HG03442 (cell line): ENCODE results near the gene DDX54.
"Not testable (repeated sequence)": the region's sequence is repeated elsewhere in the genome, so short reads cannot be mapped to it uniquely, and the experiment has no call there.

Experiments used
- ATAC-seq: cut with Tn5 transposase; IDR thresholded peaks from one replicate; pipeline ENCODE4 v1.9.1; 2021; ENCODE audit warnings: mild to moderate bottlenecking, moderate library complexity; ENCODE audit not compliant: unreplicated experiment

DDX54 gene

DNA sequence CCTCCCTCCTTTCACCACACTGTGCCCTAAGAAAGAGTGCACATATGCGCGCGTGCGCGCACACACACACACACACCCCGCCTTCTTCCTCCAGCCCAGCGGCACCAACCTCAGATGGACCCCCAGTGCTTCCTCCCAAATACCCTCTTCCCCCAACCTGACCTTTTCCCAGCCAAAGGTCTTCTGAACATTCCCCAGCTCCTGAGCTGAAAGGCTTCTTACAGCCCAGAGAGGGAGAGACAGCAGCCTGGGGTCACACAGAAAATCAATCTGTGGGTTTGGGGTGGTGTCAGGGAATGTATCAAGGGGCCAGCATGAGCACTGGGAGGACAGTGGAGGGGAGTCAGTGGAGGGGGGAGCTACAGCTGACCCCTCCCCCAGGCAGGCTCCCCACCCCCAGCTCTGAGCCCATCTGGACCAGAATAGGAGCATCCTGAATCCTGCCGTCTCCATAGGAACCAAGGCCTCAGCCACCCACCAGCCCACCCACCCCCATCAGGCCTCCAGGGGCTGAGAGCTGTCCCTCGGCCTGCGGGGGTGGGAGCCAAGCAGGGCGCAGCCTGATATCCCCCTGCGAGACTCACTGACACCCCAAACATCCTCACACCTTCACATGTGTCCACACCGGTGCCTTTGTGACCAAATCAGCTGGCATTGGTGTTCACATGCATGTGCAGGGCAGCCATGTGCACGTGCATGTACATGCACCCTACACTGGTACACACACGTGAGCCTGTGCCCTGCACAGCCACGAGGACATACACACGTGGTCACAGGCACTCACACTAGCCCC lies 55.4 kb downstream of the DDX54 start:
- ATAC-seq: no peak

DNA sequence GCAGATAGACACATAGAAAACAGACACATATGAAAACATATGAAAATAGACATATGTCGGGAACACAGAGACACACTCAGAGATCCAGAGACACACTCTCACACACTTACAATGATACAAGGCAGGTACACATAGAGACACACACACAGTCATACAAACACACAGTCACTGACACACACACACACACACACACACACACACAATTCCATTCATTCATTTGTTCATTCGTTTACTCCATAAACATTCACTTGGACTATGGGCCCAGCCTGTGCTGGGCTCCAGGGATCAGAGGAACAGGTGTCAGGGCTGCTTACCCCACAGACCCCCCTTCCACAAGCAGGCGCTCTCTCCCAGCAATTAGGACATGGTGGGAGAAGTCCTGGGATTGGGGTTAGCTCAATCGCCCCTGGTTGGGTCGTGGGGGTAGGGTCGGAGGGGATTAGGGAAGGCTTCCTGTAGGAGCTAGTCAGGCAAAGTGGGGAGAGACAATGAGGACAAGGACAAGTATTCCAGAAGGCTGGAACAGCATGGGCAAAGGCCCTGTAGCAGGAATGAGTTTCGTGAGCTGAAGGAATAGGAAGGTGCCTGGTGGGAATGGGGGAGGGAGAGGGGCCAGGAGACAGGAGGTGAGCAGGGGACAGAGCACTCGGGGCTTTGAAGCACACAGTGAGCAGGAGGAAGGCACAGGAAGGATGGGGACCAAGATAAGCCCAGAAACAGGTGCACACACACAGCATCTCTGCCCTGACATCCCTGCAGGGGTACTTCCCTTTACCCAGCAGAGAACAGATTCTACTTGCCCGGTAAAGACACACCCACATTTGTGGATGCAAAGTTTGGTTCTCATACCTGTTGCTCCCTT lies 56.2 kb downstream of the DDX54 start:
- no peak for ATAC-seq

DNA sequence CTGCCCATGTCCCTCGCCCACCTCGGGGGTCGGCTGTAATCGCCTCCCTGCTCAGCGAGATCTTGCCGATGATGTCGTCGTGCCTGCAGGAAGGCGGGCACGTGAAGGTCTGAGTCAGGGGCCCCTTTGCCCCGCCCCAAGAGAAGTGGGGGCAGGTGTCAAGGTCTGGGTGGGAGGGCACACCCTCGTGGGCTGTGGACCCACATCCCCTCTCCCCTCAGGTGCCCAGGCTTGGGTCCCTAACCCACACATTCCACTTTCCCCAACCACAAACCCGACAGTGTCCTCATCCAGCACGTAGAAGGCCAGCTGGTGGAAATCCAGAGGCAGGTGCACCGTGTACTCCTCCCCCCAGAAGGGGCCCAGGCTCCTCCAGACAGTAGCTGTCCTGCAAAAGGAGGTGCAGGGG lies 57.5 kb downstream of the DDX54 start:
- no peak for ATAC-seq

- ATAC-seq: no peak
Observed at GRCh38 chr12:113120670-113121370, 64.5 kb downstream of the DDX54 start.

- ATAC-seq: no peak
Observed at GRCh38 chr12:113119980-113120669, 65.2 kb downstream of the DDX54 start.

DNA sequence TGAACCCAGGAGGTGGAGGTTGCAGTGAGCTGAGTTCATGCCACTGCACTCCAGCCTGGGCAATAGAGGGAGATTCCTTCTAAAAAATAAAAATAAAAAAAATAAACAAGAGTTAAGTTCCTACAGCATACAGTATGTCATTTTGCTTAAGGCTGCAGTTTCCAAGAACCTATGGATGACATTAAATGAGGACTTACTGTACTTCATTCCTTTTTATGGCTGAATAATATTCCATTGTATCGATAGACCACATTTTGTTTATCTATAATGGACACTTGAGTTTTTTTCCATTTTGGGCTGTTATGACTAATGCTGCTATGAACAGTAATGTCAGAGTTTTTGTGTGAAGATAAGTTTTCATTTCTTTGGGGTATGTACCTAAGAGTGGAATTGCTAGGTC lies 67.1 kb downstream of the DDX54 start:
- no peak for ATAC-seq

GRCh38 chr12:113117684-113118083 lies 67.6 kb downstream of the DDX54 start:
- not testable (repeated sequence) for ATAC-seq

GRCh38 chr12:113116875-113117274 lies 68.4 kb downstream of the DDX54 start:
- ATAC-seq: no peak

GRCh38 chr12:113115455-113116126 lies 69.7 kb downstream of the DDX54 start:
- ATAC-seq: no peak

DNA sequence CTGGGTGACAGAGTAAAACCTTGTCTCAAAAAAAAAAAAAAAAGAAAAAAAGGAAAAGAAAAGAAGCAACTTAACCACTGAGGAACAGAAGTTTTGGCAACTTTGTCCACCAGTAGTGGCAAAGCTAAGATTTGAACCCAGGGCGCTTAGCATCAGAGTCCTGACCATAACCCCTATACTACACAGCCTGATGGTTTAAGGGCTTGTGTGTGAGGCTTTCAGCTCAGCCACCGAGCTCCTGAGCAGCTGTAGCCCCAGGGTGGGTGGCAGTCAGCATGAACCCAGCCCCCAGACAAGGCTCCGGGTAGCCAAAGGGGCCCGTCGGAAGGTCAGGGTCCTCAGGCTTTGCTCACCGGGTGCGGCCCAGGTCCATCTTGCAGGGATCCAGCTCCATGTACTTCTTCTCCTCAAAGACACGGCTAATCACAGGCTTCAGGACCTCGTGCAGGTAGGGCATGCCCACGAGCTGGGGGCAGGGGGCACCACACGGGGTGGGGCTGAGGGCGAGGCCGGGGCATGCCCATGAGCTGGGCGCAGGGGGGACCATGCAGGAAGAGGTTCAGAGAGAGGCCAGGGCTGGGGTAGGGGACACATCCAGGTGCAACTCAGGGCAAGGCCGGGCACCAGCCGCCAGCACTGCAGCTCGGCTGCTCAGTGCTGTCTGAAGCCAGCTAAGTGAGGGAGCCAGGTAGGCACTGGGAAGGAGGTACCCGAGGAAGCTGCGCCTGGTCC lies 70.7 kb downstream of the DDX54 start:
- no peak for ATAC-seq

- no peak for ATAC-seq
Observed at GRCh38 chr12:113113397-113113796, 71.9 kb downstream of the DDX54 start.

DNA sequence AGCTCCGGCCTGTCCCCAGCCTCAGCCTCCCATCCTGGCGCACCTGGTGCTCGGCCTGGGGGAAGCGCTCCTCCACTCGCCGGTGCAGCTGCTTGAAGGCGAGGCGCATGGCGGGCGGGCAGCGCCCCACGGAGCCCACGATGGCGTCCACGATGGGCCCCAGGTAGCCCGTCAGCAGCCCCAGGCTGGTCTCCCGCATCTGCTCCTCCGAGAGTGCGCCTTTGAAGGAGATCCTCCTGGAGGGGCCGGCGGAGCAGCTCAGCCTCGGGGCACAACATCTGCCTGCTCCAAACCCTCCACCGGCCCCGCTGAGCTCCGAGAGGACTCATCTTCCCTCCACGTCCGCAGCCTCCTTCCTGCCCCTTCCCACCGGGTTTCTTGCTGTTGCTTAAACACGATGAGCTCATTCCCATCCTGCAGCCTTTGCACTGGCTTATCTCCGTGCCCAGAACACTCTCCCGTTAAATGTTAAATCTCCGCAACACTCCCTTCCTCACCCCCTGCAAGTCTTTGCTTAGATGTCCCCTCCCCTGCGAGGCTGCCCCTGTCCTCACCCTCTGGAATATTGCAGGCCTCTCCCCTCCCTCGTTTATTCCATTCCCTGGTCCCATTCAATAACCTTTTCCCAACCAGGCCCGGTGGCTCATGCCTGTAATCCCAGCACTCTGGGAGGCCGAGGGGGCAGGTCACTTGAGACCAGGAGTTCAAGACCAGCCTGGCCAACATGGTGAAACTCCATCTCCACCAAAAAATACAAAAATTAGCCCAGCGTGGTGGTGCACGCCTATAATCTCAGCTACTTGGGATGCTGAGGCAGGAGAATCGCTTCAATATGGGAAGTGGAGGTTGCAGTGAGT lies 73.0 kb downstream of the DDX54 start:
- ATAC-seq: no peak

GRCh38 chr12:113111247-113111646 lies 74.0 kb downstream of the DDX54 start:
- no peak for ATAC-seq

GRCh38 chr12:113109872-113110599 lies 75.2 kb downstream of the DDX54 start:
- no peak for ATAC-seq

- ATAC-seq: no peak
Observed at GRCh38 chr12:113109360-113109759, 75.9 kb downstream of the DDX54 start.

DNA sequence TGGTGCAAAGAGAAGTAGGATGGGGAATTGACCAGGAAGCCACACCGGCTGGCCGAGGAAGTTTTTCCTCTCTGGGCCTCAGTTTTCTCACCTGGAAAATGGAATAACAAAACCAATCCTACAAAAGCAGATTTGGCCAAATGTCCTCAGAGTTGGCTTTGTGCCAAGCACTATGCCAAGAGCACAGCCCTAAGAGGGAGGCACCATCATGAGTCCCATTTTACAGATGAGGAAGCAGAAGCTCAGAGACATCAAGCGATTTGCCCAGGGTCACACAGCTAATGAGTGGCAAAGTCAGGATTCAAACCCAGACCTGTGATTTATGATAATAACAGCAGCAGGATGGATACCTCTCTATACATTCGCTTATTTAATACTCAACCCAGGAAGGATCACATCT lies 77.0 kb downstream of the DDX54 start:
- ATAC-seq: no peak
